ENCODE data around the gene CYTIP. TPM values are rescaled to one million over a fixed set of nuclear protein-coding genes. Genes with fewer than 3 reads are reported as not detected.
A peak's percentile ranks its signal among the peaks of the same experiment; 100 is the strongest.

CYTIP gene
- total RNA-seq, result 1 to 10 TPM in 2 of 4 donors, under 1 TPM in 1, not detected in 1; 0.26 to 5.5 (median 2.6) TPM

GRCh38 chr2:157443795-157444640 is at the start of gene CYTIP:
TSS of gene CYTIP (minus strand) at chr2:157444089. CDS start at chr2:157444020, 69 bp downstream.
- TF ChIP-seq, protein P1, sequence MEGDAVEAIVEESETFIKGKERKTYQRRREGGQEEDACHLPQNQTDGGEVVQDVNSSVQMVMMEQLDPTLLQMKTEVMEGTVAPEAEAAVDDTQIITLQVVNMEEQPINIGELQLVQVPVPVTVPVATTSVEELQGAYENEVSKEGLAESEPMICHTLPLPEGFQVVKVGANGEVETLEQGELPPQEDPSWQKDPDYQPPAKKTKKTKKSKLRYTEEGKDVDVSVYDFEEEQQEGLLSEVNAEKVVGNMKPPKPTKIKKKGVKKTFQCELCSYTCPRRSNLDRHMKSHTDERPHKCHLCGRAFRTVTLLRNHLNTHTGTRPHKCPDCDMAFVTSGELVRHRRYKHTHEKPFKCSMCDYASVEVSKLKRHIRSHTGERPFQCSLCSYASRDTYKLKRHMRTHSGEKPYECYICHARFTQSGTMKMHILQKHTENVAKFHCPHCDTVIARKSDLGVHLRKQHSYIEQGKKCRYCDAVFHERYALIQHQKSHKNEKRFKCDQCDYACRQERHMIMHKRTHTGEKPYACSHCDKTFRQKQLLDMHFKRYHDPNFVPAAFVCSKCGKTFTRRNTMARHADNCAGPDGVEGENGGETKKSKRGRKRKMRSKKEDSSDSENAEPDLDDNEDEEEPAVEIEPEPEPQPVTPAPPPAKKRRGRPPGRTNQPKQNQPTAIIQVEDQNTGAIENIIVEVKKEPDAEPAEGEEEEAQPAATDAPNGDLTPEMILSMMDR (IDR thresholded peaks at IDR 0.05), result no peak
- Histone ChIP-seq H3K36me3 (no peaks in the 10 kb centered on the region), H3K4me3 (no peak within 1 kb of the TSS), H3K27me3 (no peaks in the 10 kb centered on the region), H3K4me1 (no peaks in the 10 kb centered on the region), H3K27ac (no peak within 1 kb of the TSS), H3K9me3 (no peaks in the 10 kb centered on the region)
- intact Hi-C loops (cut with DNase I; ENCODE audit: low total_unique reads), result no loop called here
- DNase-seq, result no peak

DNA sequence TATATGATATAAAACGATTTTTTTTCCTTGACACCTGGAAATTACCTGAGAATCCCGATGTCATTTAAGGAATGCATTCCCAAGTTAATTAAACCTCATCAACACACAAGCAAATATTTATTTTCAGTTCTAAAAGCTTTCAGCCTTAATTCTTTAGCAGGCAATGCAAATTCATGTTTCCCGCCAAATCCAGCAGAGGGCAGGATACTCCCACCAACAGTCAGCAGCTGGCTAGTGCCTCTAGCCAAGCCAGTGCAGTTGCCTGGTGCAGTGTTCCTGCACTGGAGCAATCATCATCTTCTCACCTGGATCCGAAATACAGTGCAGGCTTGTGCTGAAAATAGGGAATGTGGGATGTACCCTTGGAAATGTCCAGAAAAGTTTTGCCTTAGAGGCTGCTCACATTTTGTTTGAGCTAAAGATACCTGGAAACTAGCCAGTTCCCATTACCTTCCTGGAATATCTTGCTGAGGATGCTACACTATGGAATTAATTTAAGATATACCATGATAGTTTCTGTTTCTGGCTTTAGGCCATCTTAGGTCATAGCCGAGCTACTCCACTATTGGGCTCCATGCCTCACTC is 48.4 kb upstream of the CYTIP start:
- TF ChIP-seq, protein P1 (IDR thresholded peaks at IDR 0.05), result peak; percentile 49 to 58 (median 52)
- no peak for TF ChIP-seq POLR2A (IDR thresholded peaks at IDR 0.05)
- Histone ChIP-seq H3K4me3 (no peak overlapping the region), H3K9me3 (no peaks in the 10 kb centered on the region), H3K4me1 (no peaks in the 10 kb centered on the region), H3K27me3 (no peaks in the 10 kb centered on the region), H3K27ac (no peak overlapping the region), H3K36me3 (no peaks in the 10 kb centered on the region)
- peak; percentile 18 to 31 for DNase-seq
- intact Hi-C loops (cut with DNase I; ENCODE audit: low total_unique reads), result no loop called here

DNA sequence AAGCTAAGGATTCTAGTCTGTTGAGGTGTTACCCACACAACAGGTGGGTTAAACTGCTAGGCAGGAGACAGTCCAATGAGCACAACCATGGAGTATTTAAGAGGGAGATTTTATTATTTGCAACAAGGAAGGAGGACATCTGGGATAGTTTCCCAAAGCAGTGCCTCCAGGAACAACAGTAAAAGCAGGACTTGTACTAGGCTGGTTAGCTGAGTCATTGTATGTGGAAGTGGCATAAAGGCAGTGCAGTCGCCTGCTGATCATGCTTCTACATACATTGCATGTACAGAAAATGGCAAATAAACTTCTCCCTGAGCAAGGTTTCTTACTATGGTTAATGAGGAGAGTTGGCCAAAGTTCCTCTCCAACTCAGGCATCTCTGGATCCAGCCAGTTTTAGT is 46.1 kb upstream of the CYTIP start:
- Histone ChIP-seq H3K4me1 (no peaks in the 10 kb centered on the region), H3K27me3 (no peaks in the 10 kb centered on the region), H3K27ac (no peak overlapping the region), H3K4me3 (no peak overlapping the region), H3K9me3 (no peaks in the 10 kb centered on the region), H3K36me3 (no peaks in the 10 kb centered on the region)
- no peak for DNase-seq
- TF ChIP-seq, protein P1 (IDR thresholded peaks at IDR 0.05), result no peak
- no peak for TF ChIP-seq POLR2A (IDR thresholded peaks at IDR 0.05)
- intact Hi-C loops (cut with DNase I; ENCODE audit: low total_unique reads), result no loop called here

GRCh38 chr2:157488877-157489276 is 45.0 kb upstream of the CYTIP start:
- Histone ChIP-seq H3K36me3 (no peaks in the 10 kb centered on the region), H3K27me3 (no peaks in the 10 kb centered on the region), H3K4me1 (no peaks in the 10 kb centered on the region), H3K4me3 (no peak overlapping the region), H3K27ac (no peak overlapping the region), H3K9me3 (no peaks in the 10 kb centered on the region)
- intact Hi-C loops (cut with DNase I; ENCODE audit: low total_unique reads), result no loop called here
- TF ChIP-seq, protein P1 (IDR thresholded peaks at IDR 0.05), result no peak
- no peak for TF ChIP-seq POLR2A (IDR thresholded peaks at IDR 0.05)
- DNase-seq, result no peak

DNA sequence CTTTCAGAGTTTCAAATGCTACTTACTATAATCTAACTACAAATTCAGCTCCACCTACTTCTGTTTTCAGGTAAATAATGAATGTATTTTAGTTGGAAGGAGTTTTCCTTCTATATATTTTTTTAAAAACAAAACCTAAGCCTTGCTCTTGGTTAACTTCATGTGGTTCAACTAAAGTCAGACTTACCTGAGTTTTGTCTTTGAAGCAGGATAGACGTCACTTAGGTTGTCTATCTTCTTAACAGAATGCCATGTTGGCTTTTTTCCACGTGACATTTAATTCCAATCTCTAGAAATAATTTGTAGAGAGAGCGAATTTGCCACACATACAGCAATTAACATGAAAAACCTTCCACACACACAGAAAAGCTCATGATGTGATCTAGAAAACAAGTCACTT is 43.9 kb upstream of the CYTIP start:
- no peak for DNase-seq
- no peaks in the 10 kb centered on the region for H3K4me1 ChIP-seq
- no peaks in the 10 kb centered on the region for H3K27me3 ChIP-seq
- intact Hi-C loops (cut with DNase I; ENCODE audit: low total_unique reads), result no loop called here
- H3K9me3 ChIP-seq, result no peaks in the 10 kb centered on the region
- H3K36me3 ChIP-seq, result no peaks in the 10 kb centered on the region
- H3K27ac ChIP-seq, result no peak overlapping the region
- TF ChIP-seq, protein P1 (IDR thresholded peaks at IDR 0.05), result no peak
- no peak for TF ChIP-seq POLR2A (IDR thresholded peaks at IDR 0.05)
- no peak overlapping the region for H3K4me3 ChIP-seq
